ENCODE data around the gene MOCOS.
A peak's percentile ranks its signal among the peaks of the same experiment; 100 is the strongest.
"Not testable (repeated sequence)": the region's sequence is repeated elsewhere in the genome, so short reads cannot be mapped to it uniquely, and the experiment has no call there.

Gene MOCOS

GRCh38 chr18:36187193-36187825 is at the start of gene MOCOS:
MOCOS (plus strand) TSS chr18:36187497; CDS start chr18:36187540, 43 bp downstream.
- peak in 1 of 2 experiments; percentile 25 for DNase-seq

DNA sequence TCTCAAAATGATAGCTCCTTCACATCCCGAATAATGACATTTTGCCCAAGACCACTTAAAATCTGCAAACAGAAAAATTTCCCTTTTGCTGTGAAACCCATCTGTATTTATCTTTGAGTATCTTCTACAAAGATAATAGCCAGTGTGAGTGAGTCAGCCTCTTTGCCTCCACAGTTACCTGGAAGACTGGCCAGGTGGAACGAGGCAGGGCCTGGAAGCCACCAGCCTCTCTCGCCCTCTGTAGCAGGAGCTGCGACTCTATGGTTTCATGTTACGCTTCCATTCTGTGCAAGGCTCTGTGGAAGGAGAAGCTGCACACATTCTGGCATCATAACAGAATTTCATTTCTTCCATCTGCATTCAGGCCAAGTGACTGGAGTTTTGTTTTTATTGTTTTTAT is 48.1 kb upstream of the MOCOS start:
- DNase-seq, result no peak

GRCh38 chr18:36141576-36141975 is 45.7 kb upstream of the MOCOS start:
- no peak for DNase-seq

DNA sequence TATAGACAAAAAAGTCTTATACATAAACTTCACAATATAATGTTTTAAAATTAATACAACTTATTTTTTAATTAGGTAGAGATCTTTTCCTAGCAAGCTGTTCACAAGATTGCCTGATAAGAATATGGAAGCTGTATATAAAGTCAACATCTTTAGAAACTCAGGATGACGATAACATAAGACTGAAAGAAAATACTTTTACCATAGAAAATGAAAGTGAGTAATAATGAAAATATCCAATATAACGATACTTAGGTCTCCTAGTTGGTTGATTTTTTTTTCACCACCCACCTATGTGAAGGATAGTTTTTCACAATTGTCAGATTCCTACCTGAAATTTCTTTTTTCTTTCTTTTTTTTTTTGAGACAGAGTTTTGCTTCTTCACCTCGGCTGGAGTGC is 44.5 kb upstream of the MOCOS start:
- no peak for DNase-seq

DNA sequence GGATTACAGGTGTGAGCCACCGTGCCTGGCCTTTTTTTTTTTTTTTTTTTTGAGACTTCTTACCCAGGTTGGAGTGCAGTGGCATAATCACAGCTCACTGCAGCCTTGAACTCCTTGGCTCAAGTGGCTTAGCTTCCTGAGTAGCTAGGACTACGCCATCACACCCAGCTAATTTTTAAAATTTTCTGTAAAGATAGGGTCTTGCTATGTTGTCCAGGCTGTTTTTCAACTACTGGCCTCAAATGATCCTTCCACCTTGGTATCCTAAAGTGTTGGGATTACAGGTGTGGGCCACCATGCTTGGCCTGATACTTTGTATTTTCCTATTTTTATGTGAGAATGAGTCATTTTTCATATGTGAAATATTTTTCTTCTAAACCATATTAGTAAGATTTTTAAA is 43.9 kb upstream of the MOCOS start:
- DNase-seq, result no peak

DNA sequence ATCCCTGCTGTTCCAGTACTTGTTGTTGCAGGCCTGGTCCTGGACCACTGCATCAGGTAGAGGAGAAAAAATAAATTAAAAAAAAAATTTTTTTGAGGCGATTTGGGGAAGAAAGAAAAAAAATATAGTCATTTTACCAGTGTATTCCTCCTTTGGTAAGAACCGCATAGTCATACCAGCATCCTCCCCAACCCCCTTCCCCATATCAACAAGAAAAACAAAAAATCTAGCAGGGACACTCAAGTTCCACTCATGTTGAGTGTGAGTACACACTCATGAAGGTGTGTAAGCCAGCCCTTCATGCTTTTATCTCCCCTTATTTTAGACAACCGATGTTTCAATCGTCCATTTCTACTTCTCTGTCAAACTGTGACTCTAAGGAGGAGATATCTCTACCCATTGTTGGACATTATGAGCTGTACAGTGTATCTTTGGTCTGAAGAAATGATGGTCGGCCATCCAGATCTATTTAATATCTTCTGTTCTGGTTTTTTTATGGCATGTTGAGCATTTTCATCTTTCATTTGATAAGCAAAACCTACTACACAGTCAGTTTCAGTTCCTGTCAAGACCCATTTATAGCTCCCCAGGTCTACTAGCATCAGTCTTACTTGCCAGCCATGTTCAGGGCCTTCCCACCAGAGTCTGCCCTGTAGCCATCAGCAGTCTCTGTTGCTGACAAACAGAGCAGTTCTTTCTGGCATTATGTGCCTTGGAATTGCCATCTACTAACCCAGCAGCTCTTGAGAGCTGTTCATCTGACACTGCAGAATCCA is 37.6 kb upstream of the MOCOS start:
- no peak for DNase-seq

GRCh38 chr18:36152781-36153180 is 34.5 kb upstream of the MOCOS start:
- DNase-seq, result no peak

DNA sequence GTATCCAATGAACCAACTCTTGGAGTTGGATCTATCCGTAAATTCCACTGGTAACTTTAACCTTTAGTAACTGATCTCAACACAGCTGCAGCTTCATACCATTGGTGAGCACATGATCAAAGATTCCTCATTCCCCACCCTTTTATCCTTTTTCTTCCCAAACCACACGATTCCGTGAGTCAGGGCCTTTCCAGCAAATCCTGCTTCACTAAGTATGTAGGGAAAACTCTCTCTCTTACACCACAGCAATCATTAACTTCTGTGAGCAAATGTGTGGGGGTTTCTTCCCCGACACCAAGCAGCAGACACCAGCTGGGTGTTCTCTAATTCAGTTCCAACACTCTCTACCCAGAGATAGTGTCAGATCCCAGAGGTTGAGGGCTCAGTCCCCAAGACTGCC is 34.1 kb upstream of the MOCOS start:
- DNase-seq, result no peak

DNA sequence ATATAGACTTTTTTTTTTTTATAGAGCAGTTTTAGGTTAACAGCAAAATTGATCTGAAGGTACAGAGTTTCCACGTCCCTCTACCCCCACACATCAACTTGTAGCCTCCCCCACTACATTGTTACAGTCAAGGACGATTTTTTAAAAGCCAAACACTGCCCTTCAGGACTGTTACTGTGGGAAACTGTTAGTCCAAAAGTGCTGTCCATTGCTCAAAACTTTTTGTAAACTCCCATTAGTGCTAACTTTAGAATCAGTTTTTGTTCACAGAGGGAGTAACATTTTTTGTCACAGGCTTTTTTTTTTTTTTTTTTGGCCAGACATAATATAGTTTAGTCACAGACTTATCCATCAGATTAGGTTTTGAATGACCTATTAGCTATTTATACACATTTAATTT is 33.5 kb upstream of the MOCOS start:
- DNase-seq, result no peak

DNA sequence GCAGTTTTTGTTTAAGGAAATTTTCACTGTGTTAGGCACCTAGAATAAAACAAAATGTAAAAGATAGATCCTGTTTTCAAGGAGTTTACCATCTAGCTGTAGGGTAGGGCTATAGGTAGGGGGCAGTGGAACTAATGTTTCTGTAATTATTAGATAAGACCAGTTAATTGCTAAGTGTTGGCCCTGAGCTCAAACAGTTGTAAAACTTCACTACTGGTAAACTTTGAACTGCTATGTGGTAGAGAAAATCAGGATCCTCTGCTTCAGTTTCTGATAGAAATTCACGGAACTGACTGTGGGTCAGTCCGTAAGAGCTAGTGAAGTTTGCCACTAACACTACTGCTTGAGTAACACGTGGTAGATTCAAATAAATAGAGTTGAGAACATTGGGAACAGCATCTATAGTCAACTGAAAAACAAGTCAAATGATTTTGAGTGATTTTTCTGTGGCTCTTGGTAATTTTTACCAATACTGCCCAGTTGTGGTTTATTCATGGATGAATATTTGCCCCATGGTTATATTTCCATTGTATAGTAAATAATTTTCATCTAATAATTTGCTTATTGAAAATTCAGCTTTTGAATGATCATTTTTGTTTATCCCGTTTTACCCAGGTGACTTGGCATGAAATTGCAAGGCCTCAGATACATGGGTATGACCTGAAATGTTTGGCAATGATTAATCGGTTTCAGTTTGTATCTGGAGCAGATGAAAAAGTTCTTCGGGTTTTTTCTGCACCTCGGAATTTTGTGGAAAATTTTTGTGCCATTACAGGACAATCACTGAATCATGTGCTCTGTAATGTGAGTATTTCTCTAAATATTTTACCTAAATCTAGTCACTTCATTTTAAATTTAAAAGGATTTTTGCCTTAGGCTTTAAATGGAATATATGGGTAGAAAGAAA is 31.2 kb upstream of the MOCOS start:
- DNase-seq, result no peak

DNA sequence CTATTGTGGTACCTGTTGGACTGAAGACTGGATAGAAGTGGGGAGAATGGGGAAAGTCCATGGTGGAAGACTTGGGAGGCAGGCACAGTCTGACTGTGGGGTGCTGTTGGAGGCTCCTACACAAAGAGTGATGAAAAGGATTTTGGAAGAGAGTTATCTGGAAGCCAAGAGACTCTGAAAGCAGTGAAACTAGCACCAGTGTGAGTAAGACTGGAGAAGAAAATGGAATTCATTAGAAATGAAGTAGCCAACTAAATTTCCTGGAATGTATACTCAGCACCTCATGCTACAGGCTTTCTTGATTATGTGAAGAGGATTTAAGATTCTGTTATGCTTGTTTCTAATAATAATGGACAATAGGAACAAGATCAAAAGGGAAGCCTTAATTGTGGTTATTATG is 29.9 kb upstream of the MOCOS start:
- no peak for DNase-seq

DNA sequence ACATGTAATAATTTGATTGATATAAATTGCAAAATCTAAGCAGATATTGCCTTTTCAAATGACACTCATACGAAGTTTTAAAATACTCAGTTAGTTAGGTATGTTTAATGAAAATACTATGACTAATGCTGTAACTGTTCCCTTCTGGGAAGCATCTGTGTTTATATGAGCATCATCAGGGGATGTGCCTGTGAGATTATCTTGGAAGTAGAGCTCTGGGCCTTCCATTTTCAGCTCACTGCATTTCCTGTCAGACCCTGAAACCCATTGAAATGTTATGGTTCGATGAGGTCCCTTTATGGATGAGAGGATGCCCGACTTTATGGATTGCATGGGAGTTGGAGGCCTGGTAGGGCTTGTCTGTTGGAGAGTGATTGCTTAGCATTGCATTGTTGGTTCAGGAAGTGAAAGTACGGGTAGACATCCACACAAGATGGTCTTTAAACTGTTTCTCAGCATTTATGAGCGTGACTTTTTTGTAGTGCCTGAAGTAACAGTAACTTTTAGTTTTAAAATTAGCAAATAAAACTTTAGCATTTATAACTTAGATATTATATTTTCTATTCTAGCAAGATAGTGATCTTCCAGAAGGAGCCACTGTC is 28.9 kb upstream of the MOCOS start:
- no peak for DNase-seq

- no peak for DNase-seq
These were observed 26.3 kb upstream of the MOCOS start for GRCh38 chr18:36160959-36161371.

- DNase-seq, result no peak
These were observed 24.3 kb upstream of the MOCOS start for GRCh38 chr18:36162981-36163380.

DNA sequence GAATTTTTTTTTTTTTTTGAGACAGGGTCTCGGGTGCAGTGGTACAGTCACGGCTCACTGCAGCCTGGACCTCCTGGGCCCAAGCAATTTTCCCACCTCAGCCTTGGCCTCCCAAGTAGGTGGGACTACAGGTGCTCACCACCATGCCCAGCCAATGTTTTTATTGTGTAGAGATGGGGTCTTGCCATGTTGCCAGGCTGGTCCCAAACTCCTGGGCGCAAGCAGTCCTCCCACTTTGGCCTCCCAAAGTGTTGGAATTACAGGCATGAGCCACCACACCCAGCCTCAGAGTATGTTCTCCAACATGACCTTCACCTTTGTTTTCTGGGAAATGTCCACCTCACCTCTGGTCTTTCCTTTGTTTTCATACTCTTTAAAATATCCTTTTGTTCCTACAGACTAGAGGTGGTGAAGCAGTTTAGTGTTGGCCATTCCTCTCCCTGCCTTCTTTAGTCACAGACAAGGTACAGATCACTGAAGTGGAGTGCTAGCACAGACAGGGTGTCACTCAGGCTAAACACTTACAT is 19.5 kb upstream of the MOCOS start:
- no peak for DNase-seq

GRCh38 chr18:36168296-36168695 is 19.0 kb upstream of the MOCOS start:
- DNase-seq, result not testable (repeated sequence)

DNA sequence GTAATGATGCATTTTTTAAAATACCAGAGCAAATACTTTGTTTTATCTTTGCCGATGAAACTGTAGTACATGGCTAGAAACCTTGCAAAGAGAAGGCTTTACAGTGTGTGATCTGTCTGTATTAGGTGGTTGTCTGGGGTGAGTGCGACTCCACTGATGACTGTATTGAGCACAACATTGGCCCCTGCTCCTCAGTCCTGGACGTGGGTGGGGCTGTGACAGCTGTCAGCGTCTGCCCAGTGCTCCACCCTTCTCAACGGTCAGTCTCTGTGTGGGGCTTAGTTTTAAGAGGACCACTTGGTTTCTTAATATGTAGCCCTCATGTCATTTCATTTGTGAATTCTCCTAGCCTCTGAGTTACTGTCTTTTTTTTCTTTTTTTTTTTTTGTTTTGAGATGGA is 17.4 kb upstream of the MOCOS start:
- DNase-seq, result no peak

DNA sequence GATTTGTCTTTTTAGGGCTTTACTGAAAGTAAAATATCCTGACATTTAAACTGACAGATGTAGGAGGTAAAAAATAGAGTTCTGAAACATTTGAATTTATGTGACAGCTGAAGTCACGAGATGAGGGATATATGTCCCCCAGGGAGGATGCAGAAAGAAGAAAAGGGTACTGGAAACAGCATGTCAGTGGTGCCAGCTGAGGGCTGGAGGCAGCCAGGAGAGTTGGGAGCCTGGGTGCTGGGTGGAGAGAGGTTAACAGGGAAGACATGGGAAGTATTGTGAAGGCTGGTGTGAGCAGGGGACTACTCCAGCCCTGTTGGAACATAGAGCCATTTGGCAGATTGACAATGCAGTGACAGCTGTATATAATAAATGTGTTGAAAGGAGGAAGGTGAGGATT is 11.8 kb upstream of the MOCOS start:
- no peak for DNase-seq

- DNase-seq, result no peak
These were observed 11.1 kb upstream of the MOCOS start for GRCh38 chr18:36176177-36176584.

- DNase-seq, result no peak
These were observed 10.6 kb upstream of the MOCOS start for GRCh38 chr18:36176711-36177110.

- no peak for DNase-seq
These were observed 9.4 kb upstream of the MOCOS start for GRCh38 chr18:36177913-36178312.

GRCh38 chr18:36179562-36180355 is 7.5 kb upstream of the MOCOS start:
- peak in 1 of 2 experiments; percentile 51 for DNase-seq

Data from NCI-H446 (cell line).